ENCODE data around the gene RABGAP1L.
"Not testable (repeated sequence)": the region's sequence is repeated elsewhere in the genome, so short reads cannot be mapped to it uniquely, and the experiment has no call there.

Gene RABGAP1L

DNA sequence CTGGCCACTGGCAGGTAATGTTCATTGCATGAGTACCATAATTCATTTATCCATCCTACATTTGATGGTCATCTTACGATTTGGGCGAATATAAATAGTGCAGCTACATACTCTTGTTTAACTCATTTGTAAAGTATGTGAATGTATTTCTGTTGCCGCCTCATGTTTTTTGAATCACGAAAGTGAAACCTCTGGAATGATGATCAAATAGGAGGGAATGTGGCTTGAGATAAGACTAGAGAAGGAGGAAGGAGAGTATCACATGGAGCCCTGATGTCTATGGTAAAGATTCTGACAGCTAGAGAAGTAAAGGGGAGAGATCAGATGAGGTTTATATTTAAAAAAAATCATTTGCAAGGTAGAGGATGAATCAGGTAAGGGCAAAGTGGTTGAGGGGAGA lies 855.9 kb downstream of the RABGAP1L start:
- DNase-seq: no peak

DNA sequence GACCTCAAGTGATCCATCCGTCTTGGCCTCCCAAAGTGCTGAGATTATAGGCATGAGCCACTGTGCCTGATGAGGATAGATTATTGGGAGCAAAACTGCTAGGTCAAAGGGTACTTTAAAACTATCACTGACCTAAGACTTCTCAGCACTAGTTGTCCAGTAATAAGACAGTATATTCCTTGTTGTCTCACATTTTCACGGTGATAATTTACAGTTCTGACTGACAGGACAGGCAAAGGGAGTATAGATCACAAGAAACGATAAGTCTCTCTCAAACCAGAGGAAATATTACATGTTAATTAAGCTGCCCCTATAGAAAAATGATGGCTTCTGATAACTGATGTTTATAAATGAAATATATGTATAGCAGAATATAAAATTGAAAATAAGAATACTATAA lies 860.2 kb downstream of the RABGAP1L start:
- DNase-seq: no peak

DNA sequence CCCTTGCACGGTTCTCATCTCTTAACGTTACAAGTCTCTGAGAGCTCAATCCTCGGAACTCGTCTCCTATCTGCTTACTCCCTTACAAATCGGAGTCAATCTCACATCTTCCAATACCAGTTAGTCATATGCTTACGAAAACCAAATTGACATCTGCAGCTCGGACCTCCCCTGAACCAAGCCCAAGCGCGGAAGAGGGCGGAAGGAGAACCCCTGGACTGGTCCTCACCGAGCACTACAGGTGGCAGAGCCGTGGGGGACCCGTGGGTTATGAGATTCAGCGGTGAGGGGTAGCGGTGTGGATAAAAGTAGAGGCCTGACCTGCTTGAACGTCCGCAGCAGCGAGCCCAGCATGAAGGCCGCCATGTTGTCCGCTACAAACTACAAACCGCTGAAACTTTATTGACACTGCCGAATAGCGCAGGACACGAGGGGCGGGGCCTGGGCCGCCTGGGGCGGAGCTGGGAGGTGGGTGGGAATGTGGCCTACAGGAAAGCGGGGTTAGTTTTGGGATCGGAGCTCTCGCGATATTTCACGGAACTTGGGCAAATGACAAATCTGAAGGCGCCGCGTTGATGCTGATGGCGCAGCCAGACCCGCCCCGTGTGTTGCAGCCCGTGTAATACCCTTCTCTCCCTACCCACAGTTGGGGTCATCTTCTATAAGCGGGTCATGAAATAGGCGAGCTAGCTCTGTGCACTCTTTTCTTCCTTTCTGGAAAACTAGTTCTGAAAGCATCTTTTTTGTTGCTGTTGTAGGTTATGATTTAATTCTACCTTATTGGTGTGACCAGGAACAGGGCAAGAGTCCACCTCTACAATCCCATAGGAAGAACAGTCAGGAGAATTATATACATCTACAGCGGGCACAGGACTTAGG lies 864.0 kb downstream of the RABGAP1L start, which contains the start of gene MRPS14:
Gene MRPS14, minus strand, starts transcription at position 383 of the 879 bp plus-strand sequence. Its CDS starts 17 bp downstream, at position 366.
- DNase-seq: peak; percentile 94 to 97

DNA sequence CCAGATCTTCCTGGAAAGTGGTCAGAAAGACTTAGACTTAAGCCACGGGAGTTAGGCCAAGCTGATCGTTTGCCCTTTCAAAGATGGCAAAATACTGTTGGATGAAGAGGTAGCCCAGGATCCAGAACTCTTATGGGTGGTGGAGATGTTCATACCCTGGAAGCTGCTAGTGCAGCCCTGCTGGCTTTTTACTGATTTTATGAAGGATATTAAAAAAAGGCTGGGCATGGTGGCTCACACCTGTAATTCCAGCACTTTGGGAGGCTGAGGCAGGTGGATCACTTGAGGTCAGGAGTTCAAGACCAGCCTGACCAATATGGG lies 864.6 kb downstream of the RABGAP1L start:
- DNase-seq: not testable (repeated sequence)

DNA sequence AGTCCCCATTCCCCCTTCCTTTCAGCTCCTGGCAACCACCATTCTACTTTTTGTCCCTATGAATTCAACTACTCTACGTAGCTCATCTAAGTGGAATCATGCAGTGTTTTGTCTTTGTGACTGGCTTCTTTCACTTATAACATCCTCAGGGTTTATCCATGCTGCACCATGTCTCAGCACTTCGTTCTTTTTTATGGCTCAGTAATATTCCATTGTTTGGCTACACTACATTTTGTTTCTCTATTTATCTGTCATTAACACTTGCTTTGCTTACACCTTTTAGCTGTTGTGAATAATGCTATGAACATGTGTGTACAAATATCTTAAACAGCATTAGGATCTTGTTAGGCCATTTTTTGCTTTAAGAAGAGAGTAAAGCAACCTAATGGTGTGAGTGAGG lies 865.5 kb downstream of the RABGAP1L start:
- DNase-seq: no peak

DNA sequence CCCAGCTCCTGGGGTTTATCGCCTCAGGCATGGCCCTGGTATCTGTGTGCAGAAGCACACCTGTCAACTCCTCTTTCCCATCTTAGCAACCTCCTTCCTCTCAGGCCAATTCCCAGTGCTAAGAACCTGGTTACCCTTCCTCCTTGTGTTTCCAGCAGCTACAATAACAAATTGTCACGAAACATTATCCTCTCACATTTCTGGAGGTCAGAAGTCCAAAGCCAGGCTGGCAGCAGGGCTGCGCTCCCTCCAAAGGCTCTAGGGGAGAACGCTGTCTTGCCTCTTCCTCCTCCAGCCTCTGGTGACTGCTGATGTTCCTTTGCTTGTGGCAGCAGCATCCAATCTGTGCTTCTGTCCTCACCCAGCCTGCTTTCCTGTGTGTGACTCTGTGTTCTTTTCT lies 874.6 kb downstream of the RABGAP1L start:
- DNase-seq: no peak

DNA sequence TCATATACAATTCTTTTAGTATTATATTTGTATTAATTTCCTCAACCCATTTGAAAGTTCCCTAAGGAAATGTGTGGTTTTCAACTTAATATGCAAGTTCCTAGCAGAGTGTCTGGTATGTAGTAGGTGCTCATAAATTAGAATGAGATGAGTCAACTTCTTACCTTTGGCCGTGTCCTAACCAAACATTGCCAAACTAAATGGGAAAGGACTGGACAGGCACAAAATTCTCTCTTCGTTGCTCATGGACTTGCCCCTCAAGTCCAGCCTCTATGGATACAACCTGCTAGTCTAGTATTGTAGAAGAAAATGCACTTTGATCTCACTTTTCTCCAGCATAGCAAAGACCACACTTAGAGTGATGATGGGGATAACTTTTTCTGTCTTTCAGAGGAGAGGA lies 875.5 kb downstream of the RABGAP1L start:
- no peak for DNase-seq

DNA sequence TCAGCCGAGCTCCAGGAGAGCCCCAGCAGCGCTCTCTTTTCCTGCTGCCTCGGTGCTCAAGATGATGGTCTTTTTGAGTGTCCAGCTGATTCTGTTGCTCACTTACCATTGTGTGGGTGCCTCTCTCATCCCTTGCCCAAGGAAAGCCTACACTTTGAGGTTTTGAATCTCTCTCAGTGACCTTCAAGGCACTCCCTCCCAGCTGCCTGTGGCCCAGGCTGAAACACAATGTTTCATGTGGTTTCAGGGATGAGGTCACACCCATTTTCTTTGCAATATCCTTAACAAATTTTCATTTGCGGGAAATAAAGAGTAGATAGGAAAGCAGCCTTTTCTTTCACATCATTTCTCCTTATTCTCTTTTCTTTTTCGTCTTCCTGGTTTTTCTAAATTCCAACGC lies 876.5 kb downstream of the RABGAP1L start:
- DNase-seq: no peak

DNA sequence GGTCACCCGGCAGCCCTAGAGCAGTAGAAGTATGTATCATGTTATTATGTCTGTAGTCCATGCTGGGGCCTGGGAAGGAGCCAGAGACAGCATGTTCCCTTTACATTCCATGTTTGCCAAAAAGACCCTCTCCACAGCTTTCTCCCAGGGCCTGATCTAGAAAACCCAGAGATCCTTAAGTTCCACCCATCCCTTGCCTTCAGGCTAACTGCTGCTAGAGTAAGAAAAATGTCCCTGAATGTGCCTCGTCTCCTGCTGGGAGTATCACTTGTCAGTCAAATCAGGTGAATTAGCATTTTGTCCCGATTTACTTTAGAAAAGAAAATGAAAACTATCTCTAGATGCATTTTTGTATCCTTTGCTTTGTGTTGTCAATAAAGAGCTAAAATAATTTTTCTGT lies 877.2 kb downstream of the RABGAP1L start:
- DNase-seq: no peak

DNA sequence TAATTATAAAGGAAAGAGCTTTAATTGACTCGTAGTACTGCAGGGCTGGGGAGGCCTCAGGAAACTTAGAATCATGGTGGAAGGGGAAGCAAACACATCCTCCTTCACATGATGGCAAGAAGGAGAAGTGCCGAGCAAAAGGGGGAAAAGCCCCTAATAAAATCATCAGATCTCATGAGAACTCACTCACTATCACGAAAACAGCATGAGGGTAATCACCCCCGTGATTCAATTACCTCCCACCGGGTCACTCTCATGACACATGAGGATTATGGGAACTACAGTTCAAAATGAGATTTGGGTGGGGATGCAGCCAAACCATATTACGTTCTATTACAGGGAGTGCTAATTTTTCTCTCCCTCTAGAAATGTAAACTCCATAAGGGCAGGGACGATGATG lies 878.1 kb downstream of the RABGAP1L start:
- DNase-seq: no peak

DNA sequence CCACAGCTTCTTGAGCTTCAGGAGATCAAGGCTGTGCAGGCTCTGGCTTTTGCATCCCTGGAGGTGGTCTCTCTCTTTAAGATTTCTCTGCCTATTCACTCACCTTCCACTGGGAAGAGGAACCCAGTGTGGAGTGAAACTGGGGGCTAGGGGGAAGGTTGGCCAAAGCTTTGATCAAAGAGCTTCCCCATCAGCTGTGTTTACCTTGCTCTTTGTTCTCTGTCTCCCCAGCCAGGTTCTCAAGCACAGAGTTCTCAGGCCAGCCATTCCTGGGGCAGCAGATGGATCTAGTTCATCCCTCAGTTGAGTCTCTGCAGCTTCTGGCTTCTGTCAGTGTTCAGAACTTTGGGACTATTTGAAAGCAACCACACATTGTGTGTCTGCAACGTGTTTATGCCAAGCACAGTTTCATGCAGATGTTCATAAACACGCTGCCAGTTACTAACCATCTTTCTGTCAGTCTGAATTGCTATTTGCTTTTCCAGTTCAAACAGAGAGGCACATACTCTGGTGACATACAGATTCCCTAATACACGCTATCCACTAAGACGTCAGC lies 881.1 kb downstream of the RABGAP1L start:
- DNase-seq: no peak

DNA sequence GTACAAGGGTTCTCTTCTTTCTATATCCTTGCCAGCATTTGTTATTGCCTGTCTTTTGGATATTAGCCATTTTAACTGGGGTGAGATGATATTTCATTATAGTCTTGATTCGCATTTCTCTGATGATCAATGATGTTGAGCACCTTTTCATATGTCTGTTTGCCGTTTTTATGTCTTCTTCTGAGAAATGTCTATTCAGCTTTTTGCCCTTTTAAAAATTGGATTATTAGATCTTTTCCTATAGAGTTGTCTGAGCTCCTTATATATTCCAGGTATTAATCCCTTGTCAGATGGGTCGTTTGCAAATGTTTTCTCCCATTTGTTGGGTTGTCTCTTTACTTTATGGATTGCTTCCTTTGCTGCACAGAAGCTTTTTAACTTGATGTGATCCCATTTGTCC lies 883.3 kb downstream of the RABGAP1L start:
- DNase-seq: no peak

DNA sequence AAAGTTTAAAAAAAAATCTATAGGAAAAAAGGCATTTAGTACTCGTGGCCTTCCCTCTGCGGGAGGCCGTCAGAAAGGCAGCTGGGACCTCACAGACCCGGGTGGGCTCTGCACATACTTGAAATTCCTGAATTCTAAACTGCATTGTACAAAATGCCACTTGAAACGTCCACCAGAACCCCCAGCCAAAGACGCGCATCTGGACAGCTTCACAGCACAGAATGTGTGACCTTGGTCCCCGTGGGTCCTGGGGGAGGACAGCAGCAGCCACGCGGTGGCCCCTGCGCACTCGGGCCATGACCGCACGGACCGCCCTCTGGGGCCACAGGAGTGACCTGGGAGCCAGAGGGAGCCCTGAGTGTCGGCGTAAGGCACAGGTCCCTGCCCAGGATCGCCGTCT lies 884.5 kb downstream of the RABGAP1L start:
- DNase-seq: no peak

DNA sequence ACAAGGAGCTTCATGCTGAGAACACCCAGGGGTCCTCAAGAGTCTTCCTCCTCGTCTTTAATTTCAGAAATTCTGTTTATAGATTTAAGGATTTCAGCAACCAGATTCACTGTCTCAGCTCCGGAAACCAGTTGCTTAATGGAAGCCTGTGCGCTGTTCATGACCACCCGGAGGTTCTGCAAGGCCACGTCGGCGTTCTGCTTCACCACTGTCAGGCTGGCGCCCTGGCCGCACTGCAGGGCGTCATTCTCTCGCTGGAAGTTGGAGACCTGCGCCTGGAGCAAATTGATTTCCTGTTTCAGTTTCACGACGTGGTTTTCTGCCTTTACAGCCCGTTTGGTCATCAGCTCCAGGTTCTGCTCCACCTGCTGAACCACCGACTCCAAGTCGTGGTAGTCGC lies 885.3 kb downstream of the RABGAP1L start:
- DNase-seq: not testable (repeated sequence)
